Spleen (tissue), 11 donors: ENCODE data around the gene BTBD2. TPM values are rescaled to one million over a fixed set of nuclear protein-coding genes. Genes with fewer than 3 reads are reported as not detected.
A peak's percentile ranks its signal among the peaks of the same experiment; 100 is the strongest.

Experiments used
- DNase-seq: peaks from one replicate; pipeline ENCODE4 v3.0.0-alpha.2; 2020
- H3K27ac ChIP-seq, 8 donors: fragments of 200-600 bp; sonication (generic) in 7 of 8; 1 replicate in 4 of 8; 2 replicates in 4 of 8; pipeline versions ENCODE4 v1.5.0 to v1.8.0; 2016 to 2021; ENCODE audit warnings: inconsistent platforms in 4 of 8, mild to moderate bottlenecking in 4 of 8, moderate library complexity in 1 of 8
- H3K27me3 ChIP-seq, 7 donors: fragments of 200-600 bp; sonication (generic) in 6 of 7; replicated peaks in 1 of 7; 1 replicate in 4 of 7; 2 replicates in 3 of 7; pipeline versions ENCODE4 v1.5.0 to v1.8.0; 2016 to 2021; ENCODE audit warnings: inconsistent platforms in 3 of 7, mild to moderate bottlenecking in 1 of 7
- H3K36me3 ChIP-seq, 6 donors: fragments of 200-600 bp; sonication (generic) in 5 of 6; 1 replicate in 4 of 6; 2 replicates in 2 of 6; pipeline versions ENCODE4 v1.5.0 to v1.8.0; 2016 to 2021; ENCODE audit warnings: inconsistent platforms in 2 of 6
- H3K4me1 ChIP-seq, 6 donors: fragments of 200-600 bp; sonication (generic) in 5 of 6; 1 replicate in 3 of 6; 2 replicates in 3 of 6; pipeline versions ENCODE4 v1.5.0 to v1.8.0; 2016 to 2021; ENCODE audit warnings: inconsistent platforms in 3 of 6
- H3K4me3 ChIP-seq, 8 donors: fragments of 200-600 bp; sonication (generic) in 7 of 8; 1 replicate in 4 of 8; 2 replicates in 4 of 8; pipeline versions ENCODE4 v1.5.0 to v1.8.0; 2016 to 2021; ENCODE audit warnings: inconsistent platforms in 4 of 8, mild to moderate bottlenecking in 4 of 8, moderate library complexity in 2 of 8
- H3K9me3 ChIP-seq, 8 donors: fragments of 200-600 bp; sonication (generic) in 7 of 8; 1 replicate in 4 of 8; 2 replicates in 4 of 8; pipeline versions ENCODE4 v1.5.0 to v1.8.0; 2016 to 2021; ENCODE audit warnings: inconsistent platforms in 4 of 8
- POLR2A ChIP-seq, 3 donors: fragments of 450-650 bp; IDR thresholded peaks; one replicate each; pipeline ENCODE4 v1.5.1; 2017; ENCODE audit warnings: antibody characterized with exemption in 3 of 3, mild to moderate bottlenecking in 1 of 3
- POLR2AphosphoS5 ChIP-seq, 3 donors: sonication (generic); formaldehyde crosslinking; IDR thresholded peaks; one replicate each; pipeline ENCODE4 v1.5.1; 2017; ENCODE audit warnings: antibody characterized with exemption in 3 of 3
- WGBS, 5 donors: extraction: QIAGEN DNeasy Blood & Tissue Kit in 3 of 5; methylation state at CpG; one replicate each; pipeline versions ENCODE4 v1.1.5 to v1.1.7; 2013 to 2018; 5-methylcytosine and 5-hydroxymethylcytosine counted together
- intact Hi-C: fragments of 100-400 bp; cut with DNase I; formaldehyde crosslinking; loops from one replicate; pipeline ENCODE4 v1.15.0; 2023; ENCODE audit warnings: low total_unique reads
- polyA plus RNA-seq, 3 donors: library from polyadenylated mRNA; stranded (reverse); fragments of 200-250 nt; gene quantifications; one replicate each; pipeline ENCODE4 v1.2.1, GENCODE V29; 2013
- total RNA-seq, 7 donors: library from RNA; depleted of rRNA in 3 of 7; stranded (reverse); fragments of >200 nt in 3 of 7; fragmentation: NEBNext Ultra II Directional in 4 of 7; extraction: Animal tissue kit (Norgen Biotek cat#: 25700) in 4 of 7; gene quantifications; one replicate each; pipeline versions ENCODE4 v1.1.0 to v1.2.1, GENCODE V29; 2016 to 2021
- TF ChIP-seq, protein P1 (sequence below), 11 experiments: fragments of 200-600 bp in 7 of 11; fragments of 450-650 bp in 4 of 11; sonication (generic) in 4 of 11; IDR thresholded peaks in 8 of 11; conservative IDR thresholded peaks in 3 of 11; 1 replicate in 7 of 11; 2 replicates in 4 of 11; pipeline versions ENCODE4 v1.4.0 to v1.8.0; 2016 to 2021; ENCODE audit warnings: antibody characterized with exemption in 11 of 11, inconsistent platforms in 4 of 11, mild to moderate bottlenecking in 1 of 11
- donor health status: healthy with polysubstance abuse.
- donor health status: DM: no; HTN: no; CAD: no; lungs with moderate emphysema.
- donor health status: DM: no; HTN: no; CAD: no.
- donor health status: Bipolar disorder and iron deficiency.
- donor health status: healthy.
- donor health status: DM: no; HTN: no; CAD: no.
- donor health status: DM: yes; HTN: yes; CAD: no.

BTBD2 gene
- total and polyA plus RNA-seq, 10 donors: 29.1 to 77.1 (median 57.1) TPM

- TF ChIP-seq, protein P1, sequence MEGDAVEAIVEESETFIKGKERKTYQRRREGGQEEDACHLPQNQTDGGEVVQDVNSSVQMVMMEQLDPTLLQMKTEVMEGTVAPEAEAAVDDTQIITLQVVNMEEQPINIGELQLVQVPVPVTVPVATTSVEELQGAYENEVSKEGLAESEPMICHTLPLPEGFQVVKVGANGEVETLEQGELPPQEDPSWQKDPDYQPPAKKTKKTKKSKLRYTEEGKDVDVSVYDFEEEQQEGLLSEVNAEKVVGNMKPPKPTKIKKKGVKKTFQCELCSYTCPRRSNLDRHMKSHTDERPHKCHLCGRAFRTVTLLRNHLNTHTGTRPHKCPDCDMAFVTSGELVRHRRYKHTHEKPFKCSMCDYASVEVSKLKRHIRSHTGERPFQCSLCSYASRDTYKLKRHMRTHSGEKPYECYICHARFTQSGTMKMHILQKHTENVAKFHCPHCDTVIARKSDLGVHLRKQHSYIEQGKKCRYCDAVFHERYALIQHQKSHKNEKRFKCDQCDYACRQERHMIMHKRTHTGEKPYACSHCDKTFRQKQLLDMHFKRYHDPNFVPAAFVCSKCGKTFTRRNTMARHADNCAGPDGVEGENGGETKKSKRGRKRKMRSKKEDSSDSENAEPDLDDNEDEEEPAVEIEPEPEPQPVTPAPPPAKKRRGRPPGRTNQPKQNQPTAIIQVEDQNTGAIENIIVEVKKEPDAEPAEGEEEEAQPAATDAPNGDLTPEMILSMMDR (IDR thresholded peaks at IDR 0.05 in 8 of 11, conservative IDR thresholded peaks at IDR 0.05 in 3 of 11): no peak
- Histone ChIP-seq H3K36me3 (peaks cover 0 to 16% (median 0%) of the 10 kb centered on the region in 6 donors), H3K9me3 (no peaks in the 10 kb centered on the region), H3K27ac (peak overlapping the region in 3 of 8 donors; percentile 4 to 18 (median 14)), H3K4me3 (no peak overlapping the region), H3K27me3 (no peaks in the 10 kb centered on the region), H3K4me1 (peaks cover 0 to 60% (median 19%) of the 10 kb centered on the region in 6 donors)
- intact Hi-C loops: loop anchor here (5.0 kb wide), 1 partner anchor 66 kb away; no protein-coding TSS in a partner anchor
- WGBS, 5 donors: 87 to 94% (median 93%) methylated on average over 21 of the region's 21 CpGs
- DNase-seq: no peak
These were observed 2.4 kb downstream of the BTBD2 start for GRCh38 chr19:2012941-2013682.

GRCh38 chr19:2011169-2011568 is 4.3 kb downstream of the BTBD2 start:
- Histone ChIP-seq H3K27me3 (no peaks in the 10 kb centered on the region), H3K9me3 (no peaks in the 10 kb centered on the region), H3K36me3 (peaks cover 0 to 16% (median 0%) of the 10 kb centered on the region in 6 donors), H3K4me1 (peaks cover 0 to 48% (median 13%) of the 10 kb centered on the region in 6 donors), H3K27ac (no peak overlapping the region), H3K4me3 (no peak overlapping the region)
- WGBS, 5 donors: 91 to 96% (median 92%) methylated on average over 12 of the region's 12 CpGs
- TF ChIP-seq, protein P1 (IDR thresholded peaks at IDR 0.05 in 8 of 11, conservative IDR thresholded peaks at IDR 0.05 in 3 of 11): no peak
- peak in 1 of 3 donors; percentile 47 for TF ChIP-seq POLR2AphosphoS5 (IDR thresholded peaks at IDR 0.05)
- DNase-seq: no peak
- intact Hi-C loops: loop anchor here (5.0 kb wide), 1 partner anchor 64 kb away; no protein-coding TSS in a partner anchor

DNA sequence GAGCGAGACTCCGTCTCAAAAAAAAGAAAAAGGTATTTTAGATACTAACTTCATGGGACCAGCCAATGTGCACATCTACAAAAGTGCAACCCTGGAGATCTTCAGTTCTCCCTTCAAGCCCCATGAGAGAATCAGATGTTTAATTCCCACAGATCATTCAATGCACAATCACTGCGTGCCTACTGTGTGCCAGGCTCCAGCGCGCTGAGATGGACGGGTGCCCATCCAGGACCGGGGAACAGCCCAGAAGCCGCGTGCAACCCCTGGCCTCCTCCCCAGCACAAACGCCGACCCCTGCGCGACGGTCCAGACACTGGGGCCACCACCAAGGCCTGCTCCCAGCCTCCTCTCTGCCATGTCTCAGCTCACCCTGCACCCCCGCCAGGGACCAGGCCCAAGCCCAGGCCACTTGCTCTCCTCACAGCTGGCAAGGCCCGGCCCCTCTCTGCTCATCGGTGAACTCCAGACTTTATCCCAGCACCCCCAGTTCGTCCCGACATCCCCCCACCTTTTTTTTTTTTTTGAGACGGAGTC is 5.3 kb downstream of the BTBD2 start:
- peaks cover 0 to 45% (median 11%) of the 10 kb centered on the region in 6 donors for H3K4me1 ChIP-seq
- no peak overlapping the region for H3K27ac ChIP-seq
- H3K9me3 ChIP-seq: no peaks in the 10 kb centered on the region
- 90 to 95% (median 91%) methylated on average over 18 to 20 of the region's 20 CpGs for WGBS, 5 donors
- H3K36me3 ChIP-seq: peaks cover 0 to 17% (median under 1%) of the 10 kb centered on the region in 6 donors
- DNase-seq: no peak
- intact Hi-C loops: loop anchor here (5.0 kb wide), 1 partner anchor 63 kb away; no protein-coding TSS in a partner anchor
- H3K4me3 ChIP-seq: no peak overlapping the region
- peak in 1 of 3 donors; percentile 38 for TF ChIP-seq POLR2AphosphoS5 (IDR thresholded peaks at IDR 0.05)
- TF ChIP-seq, protein P1 (IDR thresholded peaks at IDR 0.05 in 8 of 11, conservative IDR thresholded peaks at IDR 0.05 in 3 of 11): no peak
- no peaks in the 10 kb centered on the region for H3K27me3 ChIP-seq

DNA sequence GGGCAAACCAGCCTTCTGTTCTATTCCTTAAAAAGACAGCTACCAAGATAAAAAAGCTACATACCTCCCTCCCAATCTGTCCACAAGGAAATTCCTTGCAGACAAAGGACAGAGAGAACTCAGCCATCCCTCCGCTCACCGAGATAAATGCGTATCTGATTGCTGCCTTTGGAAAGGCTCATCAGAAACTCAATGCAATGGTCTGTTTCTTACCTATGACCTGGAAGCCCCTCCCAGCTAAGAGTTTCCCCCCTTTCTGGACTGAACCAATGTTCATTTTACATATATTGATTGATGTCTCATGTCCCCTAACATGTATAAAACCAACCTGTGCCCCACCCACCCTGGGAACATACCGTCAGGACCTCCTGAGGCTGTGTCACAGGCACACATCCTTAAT is 11.6 kb downstream of the BTBD2 start:
- TF ChIP-seq POLR2A (IDR thresholded peaks at IDR 0.05): no peak
- TF ChIP-seq POLR2AphosphoS5 (IDR thresholded peaks at IDR 0.05): no peak
- TF ChIP-seq, protein P1 (IDR thresholded peaks at IDR 0.05 in 8 of 11, conservative IDR thresholded peaks at IDR 0.05 in 3 of 11): no peak
- no peak for DNase-seq
- peaks cover 0 to 55% (median 18%) of the 10 kb centered on the region in 6 donors for H3K36me3 ChIP-seq
- no peaks in the 10 kb centered on the region for H3K27me3 ChIP-seq
- no peak overlapping the region for H3K27ac ChIP-seq
- H3K4me1 ChIP-seq: no peaks in the 10 kb centered on the region
- intact Hi-C loops: no loop called here
- no peak overlapping the region for H3K4me3 ChIP-seq
- H3K9me3 ChIP-seq: no peaks in the 10 kb centered on the region
- 81 to 97% (median 95%) methylated on average over 4 of the region's 4 CpGs for WGBS, 5 donors
